SKM-1 treated with dmso at 0.1 percent for 144 hours (cell line): Measurements from ENCODE around the gene DPYD.

ENCODE experiments used
- DNase-seq: peaks from one replicate; lab custom pipeline; 2025; ENCODE audit not compliant: unreplicated experiment; lab: John Stamatoyannopoulos, UW

DPYD gene

DNA sequence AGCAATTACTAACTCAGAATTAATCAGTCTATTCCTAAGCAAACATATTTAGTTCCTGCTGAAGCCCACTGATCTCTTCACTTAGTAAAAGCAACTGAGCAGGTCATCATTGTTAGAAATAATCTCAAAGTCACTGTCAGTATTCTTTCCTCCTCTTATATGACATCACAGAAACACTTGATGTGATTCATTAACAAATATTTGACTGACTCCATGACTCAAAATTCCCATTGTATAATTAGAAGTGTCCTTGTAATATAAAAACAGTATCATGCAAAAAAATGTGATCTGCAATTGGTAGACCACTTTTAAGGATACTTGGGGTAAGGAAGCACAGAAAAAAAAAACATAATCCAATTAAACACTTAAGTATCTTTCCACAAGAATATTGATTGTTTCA lies 194.4 kb downstream of the DPYD start:
- no peak for DNase-seq

- DNase-seq: no peak
Observed at GRCh38 chr1:97721221-97721620, 199.6 kb downstream of the DPYD start.

DNA sequence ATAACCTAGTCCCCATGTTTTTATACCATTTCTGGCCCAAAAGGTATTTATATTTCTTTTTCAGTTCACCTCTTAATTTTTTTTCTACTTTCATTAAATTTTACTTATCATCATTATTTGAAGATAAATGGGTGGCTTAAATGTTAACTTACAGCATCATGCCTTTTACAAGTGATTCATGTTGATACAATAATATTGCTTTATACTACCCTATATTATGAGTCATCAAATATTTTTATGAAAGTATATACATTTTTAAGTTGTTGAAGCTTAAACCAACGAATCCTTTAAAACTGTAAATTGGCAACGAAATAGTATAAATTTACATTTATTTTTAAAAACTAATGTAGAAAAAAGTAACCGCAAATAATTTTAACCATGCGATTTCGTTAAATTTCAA lies 207.9 kb downstream of the DPYD start:
- DNase-seq: no peak

GRCh38 chr1:97711858-97712257 lies 209.0 kb downstream of the DPYD start:
- DNase-seq: no peak

DNA sequence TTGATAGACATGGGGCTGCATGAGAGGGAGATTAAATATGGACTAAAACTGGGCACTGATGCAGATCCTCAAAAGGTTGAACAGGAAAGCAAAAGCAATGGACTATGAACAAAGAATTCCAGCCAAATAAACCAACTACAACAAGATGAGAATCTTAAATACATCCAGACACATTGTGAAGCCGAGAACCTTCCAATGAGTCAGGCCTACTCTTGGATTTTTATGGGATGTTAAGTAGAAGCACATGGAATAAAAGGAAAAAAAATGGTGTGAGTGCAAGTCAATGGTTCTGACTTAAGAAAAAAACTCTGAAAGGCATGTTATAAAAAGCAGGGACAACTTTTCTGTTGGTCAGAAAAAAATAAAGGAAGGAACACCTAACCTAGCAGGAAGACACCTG lies 227.2 kb downstream of the DPYD start:
- no peak for DNase-seq

- no peak for DNase-seq
Observed at GRCh38 chr1:97691325-97691724, 229.5 kb downstream of the DPYD start.

DNA sequence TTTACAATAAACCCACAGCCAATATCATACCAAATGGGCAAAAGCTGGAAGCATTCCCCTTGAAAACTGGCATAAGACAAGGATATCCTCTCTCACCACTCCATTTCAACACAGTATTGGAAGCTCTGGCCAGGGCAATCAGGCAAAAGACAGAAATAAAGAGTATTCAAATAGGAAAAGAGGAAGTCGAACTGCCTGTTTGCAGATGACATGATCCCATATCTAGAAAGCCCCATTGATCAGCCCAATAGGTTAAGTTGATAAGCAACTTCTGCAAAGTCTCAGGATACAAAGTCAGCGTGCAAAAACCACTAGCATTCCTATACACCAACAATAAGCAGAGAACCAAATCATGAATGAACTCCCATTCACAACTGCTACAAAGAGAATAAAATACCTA lies 235.5 kb downstream of the DPYD start:
- DNase-seq: no peak

GRCh38 chr1:97680894-97681293 lies 239.9 kb downstream of the DPYD start:
- DNase-seq: no peak

DNA sequence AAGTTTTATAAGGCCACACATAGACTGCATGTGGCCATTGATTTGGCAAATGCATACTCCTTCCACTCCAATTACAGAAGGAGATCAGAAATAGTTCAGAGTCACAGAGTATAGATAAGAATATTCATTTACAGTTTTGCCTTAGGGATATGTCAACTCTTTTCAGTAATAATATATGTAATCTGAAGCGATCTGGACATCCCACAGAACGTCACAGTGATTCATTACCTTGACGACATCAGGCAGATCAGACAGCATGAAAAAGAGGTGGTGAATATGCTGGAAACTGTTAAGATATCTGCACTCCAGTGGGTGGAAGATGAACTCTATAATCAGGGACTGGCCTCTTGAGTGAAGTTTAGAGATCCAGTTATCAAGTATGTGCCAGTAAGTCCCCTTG lies 240.4 kb downstream of the DPYD start:
- no peak for DNase-seq

DNA sequence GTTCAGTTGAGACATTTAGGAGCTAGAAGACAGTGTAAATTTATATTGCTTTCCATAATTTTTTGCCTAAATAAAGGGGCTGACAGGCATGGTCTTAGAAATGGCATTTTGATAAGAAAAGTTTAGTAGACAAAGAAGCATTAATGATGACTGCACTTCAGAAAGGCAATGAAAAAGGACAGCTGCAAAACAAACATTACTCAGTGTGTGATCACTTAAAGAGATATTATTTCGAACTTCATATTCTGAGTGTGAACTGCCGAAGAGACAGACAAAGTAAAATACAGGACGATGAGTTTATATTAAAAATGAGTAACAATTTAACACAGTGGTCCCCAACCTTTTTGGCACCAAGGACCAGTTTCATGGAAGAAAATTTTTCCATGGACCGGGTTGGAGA lies 243.1 kb downstream of the DPYD start:
- DNase-seq: no peak

DNA sequence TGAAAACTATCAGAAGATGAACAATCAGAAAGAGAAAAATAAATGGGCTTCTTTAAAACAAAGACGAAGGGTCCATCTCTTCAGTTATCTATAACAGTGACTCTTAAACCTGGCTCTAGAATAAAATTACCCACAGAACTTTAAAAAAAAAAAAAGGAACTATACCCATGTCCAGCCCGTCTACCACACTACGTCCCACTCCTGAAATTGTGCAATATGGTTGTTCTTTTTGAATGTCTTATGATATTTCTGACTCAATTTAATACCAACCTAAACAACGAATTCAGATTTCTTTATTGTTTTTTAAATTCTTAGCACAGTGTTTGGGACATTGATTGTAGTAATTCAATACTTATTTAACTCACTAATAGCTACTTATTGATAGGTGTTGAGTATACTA lies 246.3 kb downstream of the DPYD start:
- DNase-seq: no peak

DNA sequence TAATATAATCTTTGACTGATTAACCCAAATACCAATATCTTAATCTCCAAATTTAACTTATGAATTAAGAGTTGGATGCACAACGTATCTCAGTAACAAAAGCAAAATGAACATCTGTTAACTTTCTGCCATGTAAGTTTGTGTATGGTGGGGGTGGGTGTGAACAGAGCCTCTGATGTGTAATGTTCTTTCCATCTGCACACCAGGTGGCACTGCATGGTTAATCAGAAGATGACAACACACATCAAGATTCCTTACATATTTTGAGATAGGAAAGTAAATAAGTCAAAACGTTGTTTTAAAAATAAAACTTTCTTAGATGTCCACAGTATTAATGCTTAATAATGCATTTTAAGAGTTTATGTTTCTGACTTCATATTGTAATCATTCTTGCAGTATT lies 251.9 kb downstream of the DPYD start:
- DNase-seq: no peak

- no peak for DNase-seq
Observed at GRCh38 chr1:97660431-97661105, 260.3 kb downstream of the DPYD start.

DNA sequence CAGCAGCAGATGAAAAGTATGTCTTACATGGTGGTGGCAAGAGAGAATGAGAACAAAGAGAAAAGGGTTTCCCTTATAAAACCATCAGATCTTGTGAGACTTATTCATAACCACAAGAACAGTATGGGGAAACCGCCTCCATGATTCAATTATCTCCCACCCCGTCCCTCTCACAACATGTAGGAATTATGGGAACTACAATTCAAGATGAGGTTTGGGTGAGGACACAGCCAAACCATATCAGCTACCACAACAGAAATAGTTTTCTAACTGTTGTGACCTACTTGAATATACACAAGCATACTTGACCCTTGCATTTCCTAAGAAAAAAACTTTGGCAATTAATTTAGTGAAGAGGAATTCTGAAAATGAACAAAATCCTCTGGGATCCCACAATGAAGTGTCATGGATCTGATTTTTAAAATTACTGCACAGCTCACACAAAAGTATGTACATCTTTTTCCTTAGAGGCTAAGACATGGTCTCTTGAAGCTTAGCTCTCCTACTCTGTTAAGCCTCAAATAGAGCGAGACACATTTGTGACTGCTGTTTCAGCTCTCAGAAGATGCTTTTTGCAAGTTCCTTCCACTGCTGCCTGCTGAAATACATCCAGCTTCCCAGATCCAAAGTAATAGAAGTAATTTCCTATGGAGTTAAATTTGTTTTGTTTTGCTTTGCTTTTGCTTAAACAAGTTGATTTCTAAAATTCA lies 265.8 kb downstream of the DPYD start:
- DNase-seq: no peak

- DNase-seq: no peak
Observed at GRCh38 chr1:97651250-97651649, 269.6 kb downstream of the DPYD start.

GRCh38 chr1:97649591-97649990 lies 271.2 kb downstream of the DPYD start:
- DNase-seq: no peak

DNA sequence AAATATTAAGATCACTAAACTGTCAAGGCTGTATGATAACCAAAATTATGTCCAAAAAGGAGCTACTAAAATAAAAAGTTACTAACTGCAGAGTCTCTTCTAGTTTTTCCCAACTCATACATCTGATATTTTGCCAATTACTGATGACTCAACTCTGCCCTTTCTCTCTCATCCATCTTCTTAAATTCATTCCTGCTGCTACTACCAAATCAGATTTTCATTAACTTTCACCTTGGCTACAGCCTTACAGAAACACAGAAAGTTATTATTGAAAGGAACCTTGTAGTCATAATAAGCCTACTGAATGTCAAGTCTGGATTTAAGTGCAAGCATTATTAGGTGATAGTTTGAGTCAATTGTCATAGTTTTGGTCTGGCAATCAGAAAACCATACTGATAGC lies 273.1 kb downstream of the DPYD start:
- no peak for DNase-seq

GRCh38 chr1:97646071-97646470 lies 274.8 kb downstream of the DPYD start:
- no peak for DNase-seq

DNA sequence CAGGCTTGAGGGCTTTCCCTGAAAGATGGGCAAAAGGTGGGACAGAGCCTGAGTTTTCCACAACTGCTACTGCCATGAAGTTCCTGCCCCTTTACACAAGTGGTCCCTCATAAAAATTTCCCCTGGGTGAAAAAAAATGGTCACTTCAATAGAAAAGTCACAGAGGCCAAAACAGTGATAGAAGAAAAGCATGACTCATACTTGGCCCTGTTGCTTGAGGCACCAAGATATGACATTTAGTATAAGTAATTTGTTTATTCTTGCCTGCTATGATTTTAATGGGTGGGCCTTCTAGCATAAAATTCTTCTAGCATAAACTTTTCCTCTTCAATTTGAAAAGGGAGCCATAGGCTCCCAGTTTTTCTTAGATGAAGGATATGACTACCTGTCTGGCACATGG lies 280.2 kb downstream of the DPYD start:
- DNase-seq: no peak

DNA sequence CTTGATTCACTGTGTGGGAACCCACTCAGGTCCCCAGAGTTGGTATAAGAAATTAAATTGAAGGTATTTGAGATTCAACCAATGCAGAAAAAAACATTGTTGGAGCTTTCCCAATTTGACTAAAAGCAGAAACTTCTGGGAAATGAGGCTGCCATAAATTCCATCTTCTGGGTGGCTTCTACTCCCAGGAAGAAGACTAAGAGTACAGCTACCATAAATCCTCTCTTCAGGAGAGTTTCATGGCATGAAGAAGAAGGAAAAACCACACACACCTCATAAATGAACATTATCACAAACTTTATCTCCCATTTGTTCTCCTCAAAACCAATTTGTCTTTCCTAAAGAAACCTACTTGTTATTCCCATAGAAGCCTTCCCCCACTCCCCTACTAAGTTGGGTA lies 283.9 kb downstream of the DPYD start:
- no peak for DNase-seq

DNA sequence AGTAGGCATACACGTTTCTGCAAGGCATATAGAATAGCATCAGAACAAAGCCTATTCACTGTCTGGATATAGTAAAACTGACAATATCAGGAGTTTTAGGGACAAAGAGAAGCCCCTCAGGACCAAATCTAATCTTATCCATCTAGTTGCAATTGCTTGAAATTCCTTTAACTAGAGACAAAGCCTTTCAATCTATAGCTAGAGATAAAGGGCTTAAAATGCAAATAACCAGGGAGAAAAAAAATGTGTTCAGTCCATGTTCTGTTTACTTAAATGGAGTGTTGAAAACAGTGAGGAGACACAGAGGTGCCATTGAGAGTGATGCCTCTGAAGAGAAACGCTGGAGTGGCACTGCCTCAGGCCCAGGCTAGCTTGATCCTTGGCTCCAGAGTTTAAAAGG lies 286.1 kb downstream of the DPYD start:
- DNase-seq: no peak

DNA sequence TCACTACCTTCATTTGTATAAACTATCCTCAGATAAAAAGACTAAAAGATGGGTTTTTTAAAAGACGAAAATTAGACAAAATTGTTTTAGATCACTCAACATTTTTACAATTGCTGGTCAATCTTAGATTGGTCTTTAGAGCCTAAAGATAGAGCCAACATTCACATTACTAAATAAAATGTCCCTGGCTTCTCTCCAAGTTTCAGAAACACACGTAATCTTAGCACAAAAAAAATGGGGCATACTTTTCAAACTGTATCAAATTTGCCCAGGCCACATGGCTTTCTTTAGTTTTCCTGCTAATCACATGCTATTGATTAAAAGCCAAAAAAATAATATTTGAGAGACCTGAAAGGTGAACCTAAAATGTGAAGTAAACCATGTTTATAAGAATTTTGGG lies 288.1 kb downstream of the DPYD start:
- no peak for DNase-seq

GRCh38 chr1:97632075-97632474 lies 288.8 kb downstream of the DPYD start:
- no peak for DNase-seq
